SK-N-MC (cell line): ENCODE results near the gene PPP2R3B.

Source experiments
- EZH2 ChIP-seq: fragments of 200-600 bp; sonication (generic); IDR thresholded peaks from one replicate; pipeline ENCODE4 v1.6.1; 2017; ENCODE audit warnings: antibody characterized with exemption
- FOXP2 ChIP-seq: optimal IDR thresholded peaks from 2 replicates; pipeline ENCODE3; 2011; ENCODE audit warnings: mild to moderate bottlenecking, moderate library complexity; ENCODE audit not compliant: insufficient read depth; ENCODE audit errors: extremely low read length, control extremely low read depth
- POLR2AphosphoS5 ChIP-seq: IDR thresholded peaks from 2 replicates; pipeline ENCODE4 v1.6.1; 2012; ENCODE audit warnings: mild to moderate bottlenecking, low read depth, low read length, borderline replicate concordance

DNA sequence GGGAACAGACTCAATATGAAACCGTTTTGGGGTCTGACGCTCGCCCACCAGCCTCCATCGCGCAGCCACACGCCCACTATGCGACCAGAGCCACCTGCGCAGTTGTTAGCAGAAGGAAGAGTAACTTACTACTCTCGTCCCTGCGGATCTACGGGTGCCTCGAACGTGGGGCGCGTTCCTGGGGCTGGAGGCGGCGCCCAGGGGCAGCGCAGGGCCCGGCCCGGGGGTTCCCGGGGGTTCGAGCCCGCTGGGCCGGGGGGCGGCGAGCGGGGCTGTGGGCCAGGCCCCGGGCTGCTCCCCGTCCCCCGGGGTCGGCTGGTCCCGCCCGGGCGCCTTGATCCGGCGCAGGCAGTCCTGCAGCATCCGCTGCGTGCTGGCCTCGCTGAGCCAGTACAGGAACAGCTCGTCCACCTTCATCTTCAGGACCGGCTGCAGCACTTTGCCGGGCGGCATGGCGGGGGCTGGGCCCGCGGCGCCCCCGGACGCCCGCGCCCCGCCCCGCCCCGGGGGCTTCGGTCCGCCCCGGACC lies 404 bp downstream of the PPP2R3B start:
- TF ChIP-seq POLR2AphosphoS5 (no peak), EZH2 (no peak), FOXP2 (no peak)
